GM21825 (cell line): ENCODE results near the gene INSM2.

Experiments used
- ATAC-seq: cut with Tn5 transposase; IDR thresholded peaks from one replicate; pipeline ENCODE4 v1.9.1; 2021; ENCODE audit warnings: mild to moderate bottlenecking, moderate library complexity; ENCODE audit not compliant: unreplicated experiment

INSM2 gene, protein sequence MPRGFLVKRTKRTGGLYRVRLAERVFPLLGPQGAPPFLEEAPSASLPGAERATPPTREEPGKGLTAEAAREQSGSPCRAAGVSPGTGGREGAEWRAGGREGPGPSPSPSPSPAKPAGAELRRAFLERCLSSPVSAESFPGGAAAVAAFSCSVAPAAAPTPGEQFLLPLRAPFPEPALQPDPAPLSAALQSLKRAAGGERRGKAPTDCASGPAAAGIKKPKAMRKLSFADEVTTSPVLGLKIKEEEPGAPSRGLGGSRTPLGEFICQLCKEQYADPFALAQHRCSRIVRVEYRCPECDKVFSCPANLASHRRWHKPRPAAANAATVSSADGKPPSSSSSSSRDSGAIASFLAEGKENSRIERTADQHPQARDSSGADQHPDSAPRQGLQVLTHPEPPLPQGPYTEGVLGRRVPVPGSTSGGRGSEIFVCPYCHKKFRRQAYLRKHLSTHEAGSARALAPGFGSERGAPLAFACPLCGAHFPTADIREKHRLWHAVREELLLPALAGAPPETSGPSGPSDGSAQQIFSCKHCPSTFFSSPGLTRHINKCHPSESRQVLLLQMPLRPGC

DNA sequence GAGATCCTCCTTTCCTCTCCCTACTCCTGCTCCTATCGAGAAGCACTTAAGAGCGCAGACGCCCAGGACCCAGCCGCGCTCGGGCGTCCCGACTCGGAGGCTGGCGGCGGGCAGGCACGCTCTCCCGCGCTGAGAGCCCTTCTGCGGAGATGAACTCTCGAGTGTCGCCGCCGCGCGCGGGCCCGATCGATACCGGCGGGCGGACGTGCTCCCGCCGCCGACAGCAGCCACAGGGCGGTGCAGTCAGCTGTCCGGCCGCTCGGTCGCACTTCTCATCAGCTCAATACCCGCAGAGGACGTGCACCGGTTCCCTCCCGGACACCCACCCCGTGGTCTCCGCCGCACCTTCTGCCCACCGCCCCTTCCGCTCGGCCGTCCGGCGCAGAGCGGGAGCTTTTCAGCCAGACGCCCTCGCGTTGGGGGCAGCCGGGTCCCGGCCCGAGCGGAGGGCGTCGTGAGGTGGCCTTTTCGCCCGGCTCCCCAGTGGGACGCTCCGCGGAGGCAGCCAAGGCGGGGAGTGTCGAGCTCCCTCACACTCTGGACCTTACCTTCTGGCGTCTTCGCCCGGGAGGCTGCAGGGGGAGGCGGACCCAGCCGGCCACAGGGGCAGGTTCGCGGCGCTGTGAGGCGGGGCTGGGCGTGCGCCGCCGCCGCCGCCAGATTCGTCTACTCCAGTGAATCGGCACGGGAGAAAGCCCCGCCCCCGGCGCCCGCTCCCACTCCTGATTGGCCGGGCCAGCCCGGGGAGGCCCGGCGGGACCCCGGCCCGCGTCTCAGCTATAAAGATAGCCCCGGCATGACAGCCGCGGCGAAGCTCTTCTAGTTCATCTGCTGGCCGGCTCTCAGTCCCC, at the start of gene INSM2:
INSM2 (plus strand) TSS at position 808 of the 851 bp plus-strand sequence. CDS start 89 bp downstream, outside the sequence.
- ATAC-seq: peak; percentile 69

DNA sequence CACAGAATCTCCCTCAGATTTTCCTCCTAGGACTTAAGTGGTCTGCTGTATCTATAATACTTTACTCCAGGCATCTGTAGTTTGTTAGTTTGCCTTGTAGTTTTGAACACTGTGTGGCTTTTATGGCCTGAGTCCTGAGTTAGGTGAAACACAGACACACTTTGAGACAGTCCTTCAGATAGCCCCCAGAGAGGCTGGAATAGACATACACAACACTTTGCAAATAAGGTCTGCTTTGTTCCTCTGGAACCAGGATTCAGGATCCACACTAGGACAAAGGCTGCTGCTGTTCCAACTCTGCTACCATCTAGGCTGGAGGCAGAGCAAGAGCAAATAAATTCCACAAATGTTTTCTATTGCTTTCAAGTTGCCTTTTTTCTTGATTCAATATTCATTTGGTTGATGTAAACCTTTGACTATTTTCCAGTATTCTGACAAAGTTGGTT, 41.4 kb upstream of the INSM2 start:
- no peak for ATAC-seq

DNA sequence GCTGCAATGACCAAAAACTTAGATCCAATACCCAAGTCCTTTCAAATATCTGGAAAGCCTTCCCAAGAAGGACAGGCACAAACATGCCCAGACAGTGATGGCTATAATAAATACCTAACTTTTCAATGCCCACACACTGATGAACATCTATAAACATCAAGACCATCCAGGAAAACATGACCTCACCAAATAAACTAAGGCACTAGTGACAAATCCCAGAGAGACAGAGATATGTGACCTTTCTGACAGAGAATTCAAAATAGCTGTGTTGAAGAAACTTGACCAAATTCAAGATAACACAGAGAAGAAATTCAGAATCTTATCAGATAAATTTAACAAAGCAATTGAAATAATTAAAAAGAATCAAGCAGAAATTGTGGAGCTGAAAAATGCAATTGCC, 38.7 kb upstream of the INSM2 start:
- no peak for ATAC-seq

DNA sequence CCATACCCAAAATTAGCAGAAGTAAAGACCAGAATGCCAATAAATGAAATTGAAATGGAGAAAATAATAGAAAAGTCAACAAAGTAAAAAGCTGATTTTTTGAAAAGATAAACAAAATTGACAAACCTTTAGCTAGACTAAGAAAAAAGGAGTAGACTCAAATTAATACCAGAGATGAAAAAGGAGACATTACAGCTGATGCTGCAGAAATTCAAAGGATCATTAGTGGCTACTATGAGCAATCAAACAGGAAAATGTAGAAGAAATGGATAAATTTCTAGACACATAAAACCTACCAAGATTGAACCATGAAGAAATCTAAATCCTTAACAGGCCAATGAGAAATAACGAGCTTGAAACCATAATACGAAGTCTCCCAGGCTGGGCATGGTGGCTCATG, 34.8 kb upstream of the INSM2 start:
- ATAC-seq: no peak

DNA sequence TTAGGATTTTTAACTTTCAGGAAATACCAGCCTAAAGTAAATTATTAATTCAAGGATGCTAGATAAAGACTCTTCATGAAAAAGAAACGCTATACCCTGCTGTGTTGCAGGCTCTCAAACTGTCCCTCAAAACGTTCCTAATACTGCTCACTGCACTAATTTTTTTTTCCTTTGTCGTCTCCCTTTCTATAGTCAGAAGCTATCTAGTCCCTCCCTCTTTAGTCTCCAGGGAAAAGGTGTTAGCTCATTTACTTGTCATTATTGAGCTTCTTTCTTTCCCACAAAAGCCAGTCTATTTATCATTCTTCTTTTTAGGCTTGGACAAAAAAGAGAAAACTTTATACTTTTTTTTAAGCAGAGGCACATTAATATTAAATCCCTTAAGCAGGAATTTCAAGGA, 30.3 kb upstream of the INSM2 start:
- ATAC-seq: no peak

DNA sequence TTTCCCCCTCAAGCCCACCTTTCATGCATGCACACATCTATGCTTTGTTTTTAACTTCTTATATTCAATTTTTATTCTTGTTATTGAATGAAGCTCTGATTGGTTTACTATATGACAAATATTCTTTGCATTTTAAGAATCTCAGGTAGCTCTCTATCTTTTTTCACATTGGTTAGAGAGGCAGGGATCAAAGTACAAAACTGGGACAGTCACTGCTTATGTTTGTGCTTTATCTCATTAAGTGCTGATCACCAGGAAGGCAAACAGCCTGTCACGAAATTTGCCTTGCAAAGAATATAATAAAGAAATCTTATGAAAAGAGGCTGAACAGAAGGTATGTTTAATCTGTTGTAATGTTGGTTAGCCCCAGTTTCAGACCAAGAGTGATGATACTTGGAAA, 29.7 kb upstream of the INSM2 start:
- no peak for ATAC-seq

DNA sequence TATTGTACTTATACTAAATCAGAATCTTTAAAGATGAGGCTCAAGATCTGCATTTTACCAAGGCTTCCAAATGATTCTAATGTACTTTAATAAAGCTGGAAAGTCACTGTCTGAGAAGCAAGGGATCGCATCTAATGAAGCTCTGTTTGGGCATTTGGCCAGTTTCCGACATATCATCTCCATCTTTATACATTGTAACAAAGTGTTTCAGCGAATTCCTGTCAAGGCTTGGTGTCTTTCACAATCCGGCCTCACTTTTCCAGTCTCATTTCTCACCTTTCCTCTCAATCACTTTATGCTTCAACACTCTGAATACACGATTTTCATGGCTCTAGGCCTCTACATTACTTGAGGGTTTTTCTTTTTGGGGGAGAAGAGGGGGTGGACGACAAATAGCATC, 27.5 kb upstream of the INSM2 start:
- no peak for ATAC-seq

DNA sequence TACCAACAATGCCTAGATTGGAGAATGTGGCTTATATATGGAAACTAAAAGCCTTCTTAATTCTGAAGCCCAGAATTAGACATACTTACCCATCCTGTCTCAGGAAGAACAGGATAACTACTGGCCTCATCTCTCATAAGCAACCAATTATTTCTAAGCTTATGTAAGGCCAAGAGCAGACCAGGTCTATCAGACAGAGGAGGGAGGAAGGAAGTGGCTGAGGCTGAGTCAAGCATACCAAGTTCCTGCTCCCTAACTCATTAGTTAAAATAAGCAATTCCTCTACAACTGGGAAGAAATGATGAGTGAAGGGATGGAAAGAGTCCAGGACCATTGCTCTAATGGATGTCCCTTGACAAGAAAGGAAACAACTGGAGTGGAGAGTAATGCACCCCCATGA, 27.0 kb upstream of the INSM2 start:
- ATAC-seq: no peak

DNA sequence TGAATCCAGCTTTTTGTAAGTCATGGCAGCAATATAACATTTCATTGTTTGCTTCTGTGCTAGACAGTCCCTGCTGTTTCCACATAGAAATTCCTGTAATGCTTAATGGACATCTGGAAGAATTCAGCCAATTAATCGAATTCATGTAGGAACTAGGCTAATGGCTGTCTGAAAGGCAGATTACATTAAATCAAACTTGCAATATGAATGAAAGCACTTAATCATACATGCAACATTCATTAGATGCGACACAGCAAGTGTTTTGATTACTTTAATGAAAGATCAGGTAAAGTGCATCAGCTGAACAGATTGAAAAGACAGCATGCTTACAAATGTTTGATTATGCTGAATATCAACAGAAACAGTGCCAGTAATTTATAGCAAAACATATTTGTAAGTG, 24.1 kb upstream of the INSM2 start:
- no peak for ATAC-seq

DNA sequence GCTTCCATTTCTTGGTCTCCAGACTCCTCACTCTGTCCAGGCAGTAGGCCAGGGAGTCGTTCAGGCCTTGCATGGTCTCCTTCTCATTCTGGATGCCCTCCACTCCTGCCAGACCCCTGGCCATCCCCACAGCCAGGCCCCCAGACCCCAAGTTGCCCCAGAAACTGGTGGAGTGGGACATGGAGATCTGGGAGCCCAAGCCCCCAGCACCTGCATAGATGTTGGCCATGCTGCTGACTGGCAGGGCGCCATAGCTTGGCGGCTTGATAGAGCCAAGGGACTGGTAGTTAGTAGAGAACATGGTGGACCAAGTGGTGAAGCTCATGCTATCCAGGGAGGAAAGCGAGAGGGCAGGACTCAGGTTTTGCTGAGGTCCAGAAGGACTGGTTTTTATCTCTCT, 21.2 kb upstream of the INSM2 start:
- ATAC-seq: no peak

DNA sequence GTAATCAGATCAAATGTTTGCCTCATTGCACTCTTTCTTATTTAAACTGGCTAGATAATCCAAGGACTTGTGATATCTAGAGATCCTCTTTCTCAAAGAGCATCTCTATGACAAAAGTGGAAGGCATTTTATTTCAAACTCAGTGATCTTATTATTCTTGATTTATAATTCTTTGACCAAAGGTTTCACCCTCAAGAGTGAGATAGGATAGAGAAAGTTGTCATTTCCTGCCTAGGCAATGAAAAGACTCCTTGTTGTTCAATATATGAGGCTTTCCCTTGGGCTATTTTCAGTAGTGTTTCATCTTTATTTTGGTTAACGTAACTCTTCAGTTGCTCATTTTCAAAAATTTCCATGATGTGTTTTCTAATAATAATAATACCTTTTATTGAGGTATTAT, 18.0 kb upstream of the INSM2 start:
- no peak for ATAC-seq

DNA sequence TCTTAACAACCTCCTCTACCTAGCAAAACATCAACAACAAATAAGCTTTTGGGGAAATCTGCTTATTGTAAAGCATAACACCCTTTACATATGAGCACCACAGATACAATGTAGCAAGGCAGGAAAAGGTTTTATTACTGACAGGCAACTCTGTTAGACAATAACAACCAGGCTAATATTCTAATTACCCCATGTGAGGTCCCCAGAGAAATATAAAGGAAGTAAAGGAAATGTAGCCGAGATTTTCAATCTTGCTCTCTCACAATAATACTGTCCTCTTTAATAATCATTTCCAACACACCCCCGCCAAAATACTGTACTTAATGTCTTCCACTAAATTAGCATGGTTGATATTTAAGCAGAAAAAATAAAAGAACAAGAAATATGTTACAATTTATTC, 14.0 kb upstream of the INSM2 start:
- no peak for ATAC-seq

DNA sequence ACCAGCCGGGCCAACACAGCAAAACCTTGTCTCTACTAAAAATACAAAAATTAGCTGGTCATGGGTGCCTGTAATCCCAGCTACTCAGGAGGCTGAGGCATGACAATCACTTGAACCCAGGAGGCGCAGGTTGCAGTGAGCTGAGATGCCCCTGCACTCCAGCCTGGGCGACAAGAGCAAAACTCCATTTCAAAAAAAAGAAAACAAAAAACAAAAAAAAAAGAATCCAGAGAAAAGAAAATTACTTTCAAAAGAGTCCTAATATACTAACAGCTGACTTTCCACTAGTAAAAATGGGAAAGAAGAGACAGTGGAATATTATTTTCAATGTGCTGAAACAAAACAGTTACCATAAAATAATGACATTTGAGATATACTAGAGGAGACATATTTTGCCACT, 8.3 kb upstream of the INSM2 start:
- no peak for ATAC-seq

DNA sequence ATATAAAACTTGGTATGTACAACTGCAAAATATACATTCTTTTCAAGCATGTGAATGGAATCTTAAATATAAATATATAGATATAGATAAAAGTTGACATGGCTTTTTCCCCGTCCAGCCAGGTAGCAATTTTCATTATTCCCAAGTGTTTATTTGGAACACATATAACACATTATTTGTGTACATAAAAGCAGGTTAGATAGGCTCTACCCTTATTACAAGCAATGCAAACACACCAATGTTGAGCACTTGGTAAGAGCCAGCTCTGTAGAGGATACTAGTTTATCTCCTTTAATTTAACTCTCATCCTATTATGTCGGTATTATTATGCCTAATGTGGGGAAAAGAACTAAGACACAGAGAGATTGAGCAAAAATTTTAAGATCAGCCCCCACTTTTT, 7.0 kb upstream of the INSM2 start:
- no peak for ATAC-seq

DNA sequence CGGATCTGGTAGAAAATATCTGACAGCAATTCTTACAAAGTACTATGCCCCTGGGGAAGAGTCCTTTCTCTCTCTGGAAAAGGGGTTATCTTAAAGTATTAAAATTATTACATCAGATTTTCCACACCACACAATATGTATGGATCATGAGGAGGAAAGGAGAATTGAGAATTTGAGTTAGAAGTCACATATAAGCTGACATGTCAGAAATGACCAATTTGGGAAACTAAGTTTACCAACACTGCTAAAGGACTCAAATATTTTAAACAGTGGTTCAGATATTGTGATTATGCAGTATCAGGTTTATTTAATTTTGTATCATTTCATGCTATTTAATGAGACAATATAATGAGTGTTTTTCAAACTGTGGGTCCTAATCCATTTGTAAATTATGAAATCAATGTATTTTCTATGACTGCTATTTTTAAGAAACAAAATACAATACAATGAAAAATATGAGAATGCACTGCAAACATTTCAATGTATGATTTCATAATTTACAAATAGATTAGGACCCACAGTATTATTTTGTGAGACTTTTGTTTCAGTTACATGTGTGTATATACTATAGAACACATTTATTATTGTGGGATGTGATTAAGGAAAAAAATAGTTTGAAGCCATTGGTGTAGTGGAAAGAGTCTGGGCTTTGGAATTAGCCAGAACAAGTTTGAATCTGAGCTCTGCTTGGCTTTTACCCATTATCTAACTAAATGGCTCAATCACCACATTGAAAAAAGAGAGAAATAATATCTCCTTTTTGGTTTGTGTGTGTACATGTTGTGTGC, 1.8 kb upstream of the INSM2 start:
- no peak for ATAC-seq

DNA sequence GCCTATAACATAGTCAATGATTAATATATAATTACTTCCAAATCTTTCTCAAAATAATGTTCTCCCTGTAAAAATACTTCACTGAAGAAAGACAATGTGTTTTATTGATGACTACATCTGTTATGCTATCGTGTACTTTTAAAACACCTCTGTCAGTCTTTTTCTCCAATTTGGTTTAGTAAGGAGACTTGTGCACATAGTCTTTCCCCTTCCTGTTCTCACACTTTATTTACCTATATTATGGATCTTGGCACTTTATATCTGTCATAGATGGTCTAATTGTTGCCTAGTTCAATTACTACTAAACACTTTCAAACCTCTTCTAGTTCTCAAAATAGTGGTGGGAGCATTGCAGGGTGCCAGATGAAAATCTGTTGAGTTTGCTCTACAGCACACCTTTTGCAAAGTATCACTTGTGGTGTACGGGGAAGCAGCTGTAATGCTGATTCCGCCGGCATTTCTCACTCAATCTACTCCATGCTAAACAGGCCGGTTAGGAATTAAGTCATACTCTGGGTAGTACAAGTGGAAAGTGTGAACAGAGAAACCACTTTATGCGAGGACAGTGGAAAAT, 1.1 kb upstream of the INSM2 start:
- ATAC-seq: no peak

DNA sequence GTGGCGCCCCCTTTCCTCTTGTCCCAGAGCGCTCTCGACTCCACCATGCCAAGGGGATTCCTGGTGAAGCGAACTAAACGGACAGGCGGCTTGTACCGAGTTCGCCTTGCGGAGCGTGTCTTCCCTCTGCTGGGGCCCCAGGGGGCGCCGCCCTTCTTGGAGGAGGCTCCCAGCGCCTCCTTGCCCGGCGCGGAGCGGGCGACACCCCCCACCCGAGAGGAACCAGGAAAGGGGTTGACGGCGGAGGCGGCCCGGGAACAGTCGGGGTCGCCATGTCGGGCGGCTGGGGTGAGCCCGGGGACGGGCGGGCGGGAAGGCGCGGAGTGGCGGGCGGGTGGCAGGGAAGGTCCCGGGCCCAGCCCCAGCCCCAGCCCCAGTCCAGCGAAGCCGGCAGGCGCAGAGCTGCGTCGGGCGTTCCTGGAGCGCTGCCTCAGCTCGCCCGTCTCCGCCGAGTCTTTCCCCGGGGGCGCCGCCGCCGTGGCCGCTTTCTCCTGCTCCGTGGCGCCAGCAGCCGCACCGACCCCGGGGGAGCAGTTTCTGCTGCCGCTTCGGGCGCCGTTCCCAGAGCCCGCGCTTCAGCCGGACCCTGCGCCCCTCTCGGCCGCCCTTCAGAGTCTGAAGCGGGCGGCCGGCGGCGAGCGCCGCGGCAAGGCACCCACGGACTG, 376 bp downstream of the INSM2 start:
- ATAC-seq: no peak

DNA sequence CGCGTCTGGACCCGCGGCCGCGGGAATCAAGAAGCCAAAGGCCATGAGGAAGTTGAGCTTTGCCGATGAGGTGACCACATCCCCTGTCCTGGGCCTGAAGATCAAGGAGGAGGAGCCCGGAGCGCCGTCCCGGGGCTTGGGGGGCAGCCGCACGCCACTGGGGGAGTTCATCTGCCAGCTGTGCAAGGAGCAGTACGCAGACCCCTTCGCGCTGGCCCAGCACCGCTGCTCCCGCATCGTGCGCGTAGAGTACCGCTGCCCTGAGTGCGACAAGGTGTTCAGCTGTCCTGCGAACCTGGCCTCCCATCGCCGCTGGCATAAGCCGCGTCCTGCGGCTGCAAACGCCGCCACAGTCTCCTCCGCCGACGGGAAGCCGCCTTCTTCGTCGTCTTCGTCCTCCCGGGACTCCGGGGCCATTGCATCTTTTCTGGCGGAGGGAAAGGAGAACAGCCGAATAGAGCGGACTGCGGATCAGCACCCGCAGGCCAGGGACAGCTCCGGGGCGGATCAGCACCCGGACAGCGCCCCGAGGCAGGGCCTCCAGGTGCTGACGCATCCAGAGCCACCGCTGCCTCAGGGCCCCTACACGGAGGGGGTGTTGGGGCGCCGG, 1.0 kb downstream of the INSM2 start:
- peak; percentile 63 for ATAC-seq

DNA sequence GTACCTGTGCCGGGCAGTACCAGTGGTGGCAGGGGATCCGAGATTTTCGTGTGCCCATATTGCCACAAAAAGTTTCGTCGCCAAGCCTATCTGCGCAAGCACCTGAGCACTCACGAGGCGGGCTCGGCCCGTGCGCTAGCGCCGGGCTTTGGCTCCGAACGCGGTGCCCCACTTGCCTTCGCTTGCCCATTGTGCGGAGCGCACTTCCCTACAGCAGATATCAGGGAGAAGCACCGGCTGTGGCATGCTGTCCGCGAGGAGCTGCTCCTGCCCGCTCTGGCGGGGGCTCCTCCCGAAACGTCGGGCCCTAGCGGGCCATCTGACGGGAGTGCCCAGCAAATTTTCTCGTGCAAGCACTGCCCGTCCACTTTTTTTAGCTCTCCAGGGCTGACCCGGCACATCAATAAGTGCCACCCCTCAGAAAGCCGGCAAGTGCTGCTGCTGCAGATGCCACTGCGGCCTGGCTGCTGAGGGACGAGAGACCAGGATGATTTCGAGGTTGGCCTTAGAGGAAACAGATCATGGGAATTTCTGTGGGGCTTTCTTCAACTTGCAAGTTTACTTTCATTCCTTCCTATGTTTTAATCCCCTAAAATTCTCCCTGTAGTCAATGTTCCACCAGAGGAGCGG, 1.6 kb downstream of the INSM2 start:
- no peak for ATAC-seq
